ENCODE measurements around the gene RALGPS1.

Gene RALGPS1

DNA sequence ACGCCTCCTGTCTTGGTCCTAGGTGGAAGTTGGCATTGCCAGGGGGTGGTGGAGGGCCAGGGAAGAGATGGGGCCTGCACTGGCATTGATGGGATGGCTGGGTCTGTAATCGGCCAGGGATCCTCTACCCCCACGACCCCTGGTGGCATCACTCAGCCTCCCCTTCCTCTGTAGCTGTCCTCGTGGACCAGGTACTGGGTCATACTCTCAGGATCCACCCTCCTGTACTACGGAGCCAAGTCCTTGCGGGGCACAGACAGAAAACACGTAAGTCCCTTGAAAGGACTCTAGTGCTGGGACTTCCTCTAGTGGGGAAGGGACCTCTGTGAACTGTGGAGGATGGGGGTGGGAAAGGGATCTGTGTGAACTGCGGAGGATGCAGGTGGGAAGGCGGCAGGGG is 297.9 kb downstream of the RALGPS1 start:
- DNase-seq = no peak

DNA sequence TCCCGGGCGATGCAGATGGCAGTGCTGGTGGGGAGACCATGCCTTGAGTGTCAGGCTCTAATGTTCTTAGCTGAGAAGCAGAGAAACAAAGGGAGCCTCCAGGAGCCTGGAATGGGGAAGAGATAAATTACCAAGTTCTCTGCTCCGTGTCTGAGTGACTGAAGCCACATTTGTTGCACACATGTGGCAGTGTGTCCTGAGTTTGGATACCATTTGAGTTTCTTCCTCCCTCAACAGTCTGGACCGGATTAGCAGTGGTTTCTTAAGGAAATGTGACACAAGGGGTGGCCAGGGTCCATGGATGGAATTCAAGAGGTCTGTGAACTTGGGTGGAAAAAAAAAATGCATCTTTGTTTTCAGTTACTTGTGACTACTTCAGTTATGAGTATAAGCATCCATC is 299.3 kb downstream of the RALGPS1 start:
- DNase-seq = no peak

DNA sequence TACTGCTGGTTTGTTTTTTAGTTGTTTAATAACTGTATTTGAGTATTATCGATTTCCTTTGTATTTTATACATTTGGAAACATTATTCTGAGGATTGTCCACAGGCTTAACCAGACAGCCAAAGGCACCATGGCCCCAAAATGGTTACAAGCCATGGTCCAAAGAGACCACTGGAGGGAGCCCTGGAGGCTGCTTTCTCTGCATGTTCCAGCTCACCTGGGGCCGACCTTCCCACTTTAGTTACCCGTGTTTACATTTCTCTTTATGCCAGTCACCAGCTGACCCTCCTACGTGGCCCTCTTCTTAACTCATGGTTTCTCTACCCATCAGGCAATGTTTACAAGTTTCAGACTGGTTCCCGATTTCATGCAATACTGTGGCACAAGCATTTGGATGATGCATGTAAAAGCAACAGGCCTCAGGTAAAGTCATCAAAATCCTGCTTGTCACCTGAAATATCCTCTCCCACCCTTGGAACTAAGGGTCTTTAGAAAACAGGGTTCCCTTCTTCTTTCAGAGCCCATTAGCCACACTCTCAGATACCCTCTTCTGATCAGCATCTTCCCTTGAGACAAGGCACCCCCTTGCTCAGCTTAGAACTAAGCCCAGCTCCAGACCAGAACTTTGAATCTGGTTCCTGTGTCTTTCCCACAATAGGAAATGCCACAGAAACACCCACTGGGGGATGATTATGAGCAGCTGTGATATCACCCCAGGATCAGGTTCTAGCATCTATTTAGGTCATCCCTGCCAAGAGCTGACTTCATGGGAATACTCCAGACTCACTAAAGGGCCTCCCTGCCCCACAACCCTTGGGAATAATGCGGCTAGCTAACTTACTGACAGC is 300.1 kb downstream of the RALGPS1 start:
- peak; percentile 57 for DNase-seq

DNA sequence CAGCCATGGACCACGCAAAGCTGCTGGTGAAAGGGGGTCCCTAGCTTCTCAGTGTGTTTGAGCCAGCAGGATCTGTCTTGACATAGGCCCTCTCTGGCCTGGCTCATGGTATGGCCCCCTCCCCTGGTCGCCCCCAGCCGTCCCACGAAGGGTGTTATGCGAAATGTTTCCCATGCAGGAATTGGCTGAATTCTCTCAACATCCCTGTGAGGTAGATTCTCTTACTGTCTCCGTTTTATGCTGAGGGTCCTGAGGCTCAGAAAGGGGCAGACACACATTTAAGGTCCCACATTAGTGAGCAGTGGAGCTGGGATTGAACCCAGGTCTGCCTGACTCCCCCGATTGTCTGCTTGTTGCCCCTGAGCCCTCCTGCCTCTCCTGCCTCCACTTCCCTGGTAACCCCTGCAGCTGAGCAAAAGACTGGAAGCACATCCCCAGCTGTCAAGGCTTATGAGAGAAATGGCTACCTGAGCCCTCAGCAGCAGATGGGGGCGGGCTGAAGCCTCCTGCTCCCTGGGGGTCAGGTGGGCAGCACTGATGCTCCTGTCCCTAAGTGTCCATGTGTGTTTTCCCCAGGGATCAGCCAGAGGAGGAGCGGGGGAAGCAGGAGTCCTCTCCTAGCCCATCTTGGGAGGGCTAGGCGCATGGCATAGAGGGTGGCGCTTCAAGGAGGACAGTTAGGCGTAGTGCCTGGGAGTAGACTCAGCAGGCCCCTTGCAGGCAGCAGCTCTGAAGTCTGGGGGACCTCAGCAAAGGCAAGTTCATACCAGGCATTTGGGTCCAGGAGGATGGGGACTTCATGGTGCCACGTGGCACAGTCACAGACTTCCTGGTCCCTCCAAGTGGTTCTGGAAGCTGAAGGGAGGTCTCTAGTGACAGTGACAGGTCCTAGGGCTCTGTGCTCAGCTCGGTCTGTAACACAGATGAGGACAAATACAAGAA is 301.0 kb downstream of the RALGPS1 start:
- DNase-seq = no peak

DNA sequence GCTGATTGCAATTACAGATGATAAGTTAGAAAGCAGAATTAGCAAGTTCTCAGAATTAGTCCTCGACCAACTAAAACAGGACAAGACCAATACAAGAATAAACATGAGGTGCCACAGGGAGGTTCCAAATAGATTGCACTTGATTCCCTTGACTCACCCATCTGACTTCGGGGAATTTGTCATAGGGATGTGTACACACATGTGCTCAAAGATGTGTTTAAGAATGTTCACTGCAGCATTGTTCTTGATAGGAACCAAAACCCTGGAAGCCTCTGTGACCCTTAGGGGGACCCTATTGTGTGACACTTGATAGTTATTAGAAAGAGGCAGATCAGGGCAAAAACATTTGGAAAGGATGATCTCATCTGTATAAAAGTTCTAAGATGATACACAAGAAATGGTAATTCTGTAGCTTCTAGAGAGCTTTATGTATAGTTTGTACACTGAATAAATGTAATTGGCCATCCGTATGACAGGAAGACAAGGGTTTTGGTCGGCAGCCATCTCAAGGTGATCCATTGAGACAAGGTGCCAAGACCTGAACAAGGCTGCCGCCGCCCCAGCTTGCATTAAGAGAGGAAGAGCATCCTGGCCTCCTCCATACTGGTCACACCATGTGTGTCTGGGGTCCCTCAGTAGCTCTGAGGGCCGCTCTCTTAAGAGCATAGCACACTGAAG is 301.8 kb downstream of the RALGPS1 start:
- DNase-seq = no peak

DNA sequence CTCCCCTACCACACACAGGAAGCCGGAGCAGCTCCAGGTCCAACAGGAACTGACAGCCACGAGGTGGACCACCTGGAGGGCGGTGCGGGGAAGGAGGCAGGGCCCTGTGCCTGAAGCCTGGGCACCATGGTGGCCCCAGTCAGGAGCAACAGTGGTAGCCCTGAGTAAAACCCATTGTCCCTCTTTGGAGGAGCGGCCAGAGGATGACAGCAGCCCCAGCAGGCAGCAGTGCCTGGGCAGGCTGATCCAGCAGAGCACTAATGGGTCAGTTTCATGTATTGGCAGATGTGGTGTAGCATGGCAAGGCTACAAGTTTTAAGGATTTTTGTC is 302.3 kb downstream of the RALGPS1 start:
- no peak for DNase-seq

DNA sequence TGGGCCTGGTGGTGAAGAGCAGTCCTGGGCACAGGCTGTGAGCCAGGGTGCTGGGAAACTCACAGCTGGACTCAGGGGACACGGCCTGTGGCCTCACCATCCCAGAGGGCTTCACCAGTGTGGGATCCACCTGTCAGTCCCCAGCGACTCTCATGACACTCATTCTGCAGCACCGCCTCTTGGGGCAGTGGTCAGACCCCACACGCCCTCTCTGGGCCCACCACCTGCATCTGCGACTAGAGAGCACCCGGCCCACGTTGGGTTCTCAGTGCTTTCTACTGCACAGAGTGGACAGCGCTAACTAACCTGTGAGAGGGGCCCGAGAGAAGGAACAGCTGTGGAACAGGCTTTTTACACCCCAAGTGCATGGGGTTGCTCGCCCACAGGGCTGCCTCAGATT is 304.2 kb downstream of the RALGPS1 start:
- no peak for DNase-seq

DNA sequence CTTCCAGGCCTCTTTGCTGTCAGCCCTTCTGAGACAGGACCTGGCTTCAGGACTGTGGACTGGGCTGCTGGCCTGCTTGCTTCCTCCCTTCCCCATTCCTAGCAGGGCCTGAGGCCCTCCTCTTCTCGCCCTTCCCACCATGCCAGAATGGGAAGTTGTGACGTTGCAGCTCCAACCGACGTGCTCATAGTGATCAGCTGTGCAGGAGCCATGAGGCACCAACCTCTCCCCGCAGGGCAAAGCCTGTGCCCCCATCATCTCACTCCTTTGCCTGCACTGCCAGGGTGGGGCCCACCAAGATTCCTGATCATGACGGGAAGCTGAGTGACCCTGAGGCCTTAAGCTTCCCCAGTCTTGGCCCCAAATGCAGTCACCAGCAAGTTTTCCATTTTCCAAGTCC is 304.9 kb downstream of the RALGPS1 start:
- DNase-seq = no peak

DNA sequence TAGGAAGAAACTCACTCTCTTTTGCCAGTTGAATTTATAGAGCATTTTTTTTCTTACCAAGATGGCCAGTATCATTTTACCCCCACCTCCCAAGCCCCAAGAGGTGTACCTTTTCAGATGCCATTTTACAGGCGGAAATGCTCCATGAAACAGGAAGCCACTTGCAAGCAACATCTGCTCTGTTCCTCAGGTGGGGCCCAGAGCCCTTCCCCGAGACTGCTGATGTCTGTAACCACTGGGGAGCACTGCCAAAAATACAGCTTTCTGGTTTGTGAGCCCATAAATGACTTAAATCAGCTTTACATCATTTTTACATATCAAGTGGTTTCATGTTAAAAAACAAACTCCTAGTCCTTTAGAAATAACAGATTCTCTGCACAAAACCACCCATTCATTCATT is 307.1 kb downstream of the RALGPS1 start:
- DNase-seq = no peak

DNA sequence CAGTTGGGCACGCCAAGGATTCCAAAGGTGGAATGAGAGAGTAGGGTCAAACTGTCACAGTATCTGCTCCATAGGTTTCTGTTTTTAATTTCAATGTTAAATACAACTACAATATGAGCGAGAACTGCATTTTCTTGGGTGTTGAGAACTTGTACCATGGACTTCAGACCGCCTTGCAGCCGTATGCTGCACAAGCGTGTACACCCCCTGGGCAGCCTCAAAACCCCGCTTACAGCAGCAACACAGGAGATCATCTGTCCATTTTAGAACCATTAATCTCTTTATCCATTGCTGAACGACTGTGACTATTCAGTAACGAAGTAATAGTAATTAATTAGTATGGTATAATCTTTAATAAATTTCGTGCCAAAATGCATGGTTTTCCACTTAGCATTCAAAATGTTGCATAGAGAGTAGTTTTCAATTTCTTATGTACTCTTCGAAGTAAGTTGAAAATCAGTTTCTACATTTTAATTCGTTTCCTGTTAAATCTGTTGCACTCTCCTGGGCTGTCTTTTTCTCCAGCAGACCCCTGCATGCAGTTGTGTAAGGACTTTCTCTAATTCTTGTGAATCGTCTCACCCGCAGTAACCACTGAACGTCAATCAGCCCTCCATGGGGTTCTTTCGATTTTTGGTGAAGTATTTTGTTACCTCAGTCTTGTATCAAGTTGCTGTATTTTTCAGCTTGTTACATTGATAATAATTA is 308.0 kb downstream of the RALGPS1 start:
- DNase-seq = no peak

DNA sequence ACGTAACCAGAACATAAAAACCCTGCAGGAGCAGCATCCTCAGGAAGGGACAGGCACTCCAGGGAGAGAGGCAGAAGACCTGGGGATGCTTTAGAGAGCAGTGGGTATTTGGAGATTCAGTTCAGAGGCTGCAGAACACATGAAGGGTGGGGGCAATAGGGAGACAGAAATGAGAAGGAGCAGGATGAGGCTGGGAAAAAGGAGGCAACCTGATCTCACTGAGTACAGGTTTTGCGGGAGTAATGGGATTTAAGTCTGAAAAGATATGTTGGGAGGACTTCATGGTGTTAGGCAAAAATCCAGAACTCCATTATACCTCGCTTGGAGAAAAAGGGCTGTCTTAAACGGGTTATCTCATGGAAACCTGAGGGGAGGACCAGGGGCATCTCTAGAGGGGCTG is 308.7 kb downstream of the RALGPS1 start:
- DNase-seq = no peak

DNA sequence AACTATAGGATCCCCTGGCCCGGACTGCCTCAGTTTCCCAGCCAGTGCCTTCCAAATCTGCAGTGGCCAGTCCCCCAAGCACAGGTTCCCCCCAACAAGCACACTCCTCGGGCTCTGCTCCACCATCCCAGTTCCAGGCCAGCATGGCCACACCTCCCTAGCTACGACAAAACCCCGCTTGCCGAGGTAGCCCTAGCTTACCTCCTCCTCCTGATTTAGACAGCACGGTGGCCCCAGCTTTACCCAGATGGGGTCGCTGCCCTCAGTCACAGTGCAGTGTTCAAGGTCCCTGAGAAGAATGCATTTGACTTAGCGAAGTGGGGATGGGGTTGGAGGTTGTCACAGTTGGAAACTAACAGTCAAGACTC is 309.2 kb downstream of the RALGPS1 start:
- DNase-seq = no peak

DNA sequence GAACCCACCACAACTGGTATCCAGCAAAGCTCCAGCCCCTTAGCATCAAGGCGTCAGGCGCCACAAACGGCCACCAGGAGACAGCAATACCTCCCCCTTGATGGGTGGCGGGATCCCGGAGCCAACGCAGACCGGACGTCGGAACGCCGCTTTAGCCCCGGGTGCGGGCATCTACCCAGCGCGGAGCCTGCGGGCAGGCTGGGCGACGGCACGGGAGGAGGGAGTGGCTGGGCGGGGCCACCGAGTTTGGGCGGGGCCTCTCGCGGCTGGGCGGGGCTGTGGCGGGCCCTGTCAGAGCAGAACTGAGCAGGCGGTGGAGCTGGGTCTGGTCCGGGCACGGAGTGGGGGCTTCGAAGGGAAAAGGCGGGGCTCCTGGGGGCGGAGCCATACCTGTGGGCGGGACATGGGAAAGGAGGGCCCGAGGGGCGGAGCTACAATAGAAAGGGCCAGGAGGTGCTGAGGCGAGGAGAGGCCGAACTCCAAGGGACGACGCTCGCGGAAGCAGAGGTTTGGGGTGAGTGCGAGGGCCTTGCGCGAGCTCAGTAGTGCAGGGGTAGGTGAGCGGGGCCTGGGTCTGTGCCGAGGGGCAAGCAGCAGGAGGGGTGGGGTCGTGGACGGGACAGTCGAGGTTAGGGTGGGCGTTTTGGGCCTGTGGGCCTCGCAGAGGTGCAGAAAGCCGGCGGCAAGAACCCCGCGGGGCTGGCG is 309.7 kb downstream of the RALGPS1 start:
- peak; percentile 48 for DNase-seq

DNA sequence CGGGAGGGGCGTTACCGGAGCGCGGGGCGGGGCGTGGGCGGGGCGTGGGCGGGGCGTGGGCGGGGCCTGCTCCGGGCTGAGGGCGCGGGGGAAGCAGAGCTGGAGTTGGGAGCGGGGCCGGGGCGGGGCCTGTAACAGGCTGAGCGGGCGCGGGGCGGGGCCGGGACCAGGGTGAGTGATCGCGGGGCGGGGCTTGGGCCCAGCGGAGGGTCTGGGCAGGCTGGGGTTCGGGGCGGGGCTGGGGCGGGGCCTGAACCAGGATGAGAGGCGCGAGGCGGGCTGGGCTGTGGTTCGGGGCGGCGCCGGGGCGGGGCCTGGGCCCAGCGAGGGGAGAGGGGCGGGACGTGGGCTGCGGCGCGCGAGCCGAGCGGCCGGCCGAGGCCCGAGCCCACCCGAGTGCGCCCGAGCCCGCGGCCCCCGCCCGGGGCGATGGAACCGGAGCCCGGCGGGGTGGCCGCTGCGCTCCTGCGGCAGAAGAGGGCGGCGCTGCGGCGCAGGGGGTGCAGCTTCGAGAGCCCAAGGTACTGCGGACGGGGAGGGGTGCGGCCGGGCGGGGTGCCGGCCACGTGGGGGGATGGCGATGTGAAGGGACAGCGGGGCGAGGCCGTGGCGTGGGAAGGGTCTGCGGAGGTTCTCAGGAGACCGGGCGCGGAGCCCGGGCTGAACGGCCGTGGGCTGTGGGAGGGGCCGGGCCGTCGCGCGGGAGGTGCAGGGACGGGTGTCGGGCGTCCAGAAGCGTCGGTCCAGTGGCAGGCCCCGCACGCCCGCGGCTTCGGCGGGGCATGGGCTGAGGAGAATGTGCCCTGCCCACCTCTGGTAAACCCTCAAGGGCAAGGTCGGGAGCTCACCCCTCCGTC is 310.5 kb downstream of the RALGPS1 start:
- DNase-seq = peak; percentile 64

DNA sequence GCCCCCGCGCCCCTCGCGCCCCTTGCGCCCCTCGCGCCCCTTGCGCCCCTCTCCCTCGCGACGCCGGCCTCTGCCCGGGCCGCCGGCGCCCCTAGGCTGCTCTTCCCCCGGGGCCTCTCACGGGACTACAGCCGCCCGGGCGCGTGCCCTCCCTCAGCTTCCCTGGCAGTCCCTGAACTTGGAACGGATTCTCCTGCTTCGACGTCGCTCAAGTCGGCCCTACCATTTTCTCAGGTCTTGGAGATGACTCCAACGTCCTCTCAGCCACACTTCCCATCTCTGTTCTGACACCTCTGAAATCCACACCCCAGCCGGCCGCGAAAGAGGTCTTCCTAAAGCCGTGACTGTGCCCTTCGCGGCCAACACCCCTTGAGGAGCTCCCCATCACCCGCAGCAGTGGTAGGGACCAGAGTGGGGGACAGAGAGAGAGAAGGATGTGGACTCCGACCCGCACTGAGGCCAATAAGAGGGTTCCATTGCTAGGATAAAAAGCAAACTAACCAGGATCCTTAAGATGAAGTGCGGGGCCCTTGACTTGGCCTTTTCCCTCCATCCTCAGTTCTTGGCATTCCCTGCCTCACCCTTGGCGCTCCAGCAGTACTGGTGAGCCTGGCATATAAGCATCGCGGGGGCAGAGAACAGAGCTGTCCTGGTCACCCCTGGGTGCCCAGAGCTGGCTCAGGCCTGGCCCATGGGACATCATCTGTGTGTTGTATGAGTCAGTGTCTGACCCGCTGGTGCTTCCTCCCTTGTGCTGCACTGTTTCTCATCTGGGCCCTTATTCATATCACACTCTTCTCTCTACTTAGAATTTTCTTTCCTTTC is 311.4 kb downstream of the RALGPS1 start:
- peak; percentile 3 for DNase-seq

DNA sequence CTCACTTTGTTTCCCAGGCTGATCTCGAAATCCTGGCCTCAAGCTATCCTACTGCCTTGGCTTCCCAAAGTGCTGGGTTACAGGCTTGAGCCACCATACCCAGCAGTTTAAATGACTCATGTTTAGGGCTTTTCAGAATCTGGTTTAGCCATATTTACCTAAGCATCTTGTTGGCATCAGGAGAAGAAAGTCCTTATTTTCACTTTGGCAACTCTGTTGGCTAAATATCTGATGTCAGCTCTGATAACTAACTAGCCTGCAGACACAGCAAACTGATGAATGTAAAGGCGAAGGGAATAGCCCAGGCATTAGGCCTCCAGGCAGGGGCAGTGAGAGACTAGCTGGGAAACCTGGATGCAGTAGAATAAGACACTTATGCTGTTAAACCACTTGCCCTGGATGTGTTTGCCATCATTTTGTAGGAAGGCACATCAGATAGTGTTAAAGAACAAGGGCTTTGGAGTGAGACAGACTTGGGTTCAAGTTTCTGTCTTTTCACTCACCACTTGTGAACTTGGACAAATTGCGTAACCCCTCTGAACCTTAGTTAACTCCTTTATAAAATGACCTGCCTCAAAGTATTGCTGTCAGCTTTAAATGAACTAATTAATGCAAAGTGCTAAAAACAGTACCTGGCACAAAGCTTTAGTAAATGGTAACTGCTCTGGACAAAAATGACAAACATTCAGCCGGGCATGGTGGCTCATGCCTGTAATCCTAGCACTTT is 315.3 kb downstream of the RALGPS1 start:
- DNase-seq = no peak

DNA sequence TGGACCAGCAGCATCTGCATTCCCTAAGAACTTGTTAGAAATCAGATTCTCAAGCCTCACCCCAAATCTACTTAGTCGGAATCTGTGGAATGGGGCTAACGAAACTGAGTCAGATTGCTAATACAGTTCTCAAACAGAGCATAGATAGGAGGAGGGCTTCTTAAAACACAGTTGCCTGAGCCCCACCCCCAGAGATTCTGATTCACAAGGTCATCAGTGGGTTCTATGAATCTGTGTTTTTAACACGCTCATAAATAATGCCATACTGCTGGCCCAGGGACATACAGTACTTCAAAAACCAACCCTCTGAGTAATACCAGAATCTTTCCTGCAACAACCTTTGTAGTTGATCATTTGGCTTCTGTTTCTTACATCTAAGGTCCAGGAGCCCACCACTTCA is 317.1 kb downstream of the RALGPS1 start:
- DNase-seq = no peak

DNA sequence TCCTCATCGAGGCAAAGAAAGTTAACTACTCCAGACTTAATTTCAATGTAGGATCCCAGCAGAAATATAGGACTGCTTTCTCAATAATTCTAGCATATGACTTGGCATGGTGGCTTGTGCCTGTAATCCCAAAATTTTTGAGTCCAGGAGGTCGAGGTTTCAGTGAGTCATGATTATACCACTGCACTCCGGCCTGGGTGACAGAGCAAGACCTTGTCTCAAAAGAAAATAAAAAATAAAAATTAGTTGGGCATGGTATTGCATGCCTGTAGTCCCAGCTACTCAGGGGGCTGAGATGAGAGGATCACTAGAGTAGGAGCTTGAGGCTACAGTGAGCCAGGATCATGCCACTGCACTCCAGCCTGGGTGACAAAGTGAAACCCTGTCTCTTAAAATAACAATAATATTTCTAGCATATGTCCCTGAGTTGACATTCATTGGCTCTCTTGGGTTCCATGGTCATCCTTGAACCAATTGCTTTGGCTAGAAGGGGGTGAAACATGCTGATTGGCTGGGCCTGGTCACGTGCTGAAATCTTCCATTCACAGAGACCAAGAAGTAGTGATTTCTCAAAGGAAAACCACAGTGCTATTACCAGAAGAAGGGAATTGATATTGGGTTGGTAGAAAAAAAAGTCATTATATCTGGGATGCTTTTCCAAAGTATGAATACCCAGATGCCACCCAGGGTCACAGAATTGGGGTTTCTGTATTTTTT is 318.4 kb downstream of the RALGPS1 start:
- DNase-seq = no peak

DNA sequence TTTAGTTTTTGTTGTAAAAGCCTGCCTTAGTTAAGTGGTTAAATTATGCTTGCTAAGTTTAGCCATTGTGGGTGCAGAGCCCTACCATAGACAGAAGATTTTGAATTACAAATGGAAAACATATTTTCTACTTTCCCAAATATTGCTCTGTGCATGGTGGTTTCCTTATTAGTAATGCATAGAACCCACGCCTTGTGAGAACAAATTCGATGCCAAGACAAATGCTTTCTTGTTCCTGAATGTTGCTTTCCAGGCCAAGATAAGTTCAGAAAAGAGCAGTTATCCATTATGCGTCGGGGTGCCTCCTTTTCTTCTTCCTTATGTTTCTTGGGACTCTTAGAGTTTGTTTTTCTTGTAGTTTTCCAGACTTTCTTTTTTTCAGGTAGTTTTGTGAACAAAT is 319.0 kb downstream of the RALGPS1 start:
- no peak for DNase-seq
